Measurements from ENCODE around the gene GSTA3.

Gene GSTA3

GRCh38 chr6:52887910-52888524, 21.5 kb downstream of the GSTA3 start:
- Histone ChIP-seq H3K4me1 (ENCODE audit: control insufficient read depth in 1 of 2, insufficient read depth in 1 of 2, low read depth in 1 of 2, low read length in 1 of 2) (no peaks in the 10 kb centered on the region), H3K27ac (no peak overlapping the region), H3K9me3 (no peaks in the 10 kb centered on the region), H3K27me3 (peaks cover 4% of the 10 kb centered on the region), H3K4me3 (ENCODE audit: low read depth in 1 of 2, low read length in 1 of 2) (no peak overlapping the region), H3K36me3 (no peaks in the 10 kb centered on the region)
- TF ChIP-seq CTCF (IDR thresholded peaks at IDR 0.05) = no peak

DNA sequence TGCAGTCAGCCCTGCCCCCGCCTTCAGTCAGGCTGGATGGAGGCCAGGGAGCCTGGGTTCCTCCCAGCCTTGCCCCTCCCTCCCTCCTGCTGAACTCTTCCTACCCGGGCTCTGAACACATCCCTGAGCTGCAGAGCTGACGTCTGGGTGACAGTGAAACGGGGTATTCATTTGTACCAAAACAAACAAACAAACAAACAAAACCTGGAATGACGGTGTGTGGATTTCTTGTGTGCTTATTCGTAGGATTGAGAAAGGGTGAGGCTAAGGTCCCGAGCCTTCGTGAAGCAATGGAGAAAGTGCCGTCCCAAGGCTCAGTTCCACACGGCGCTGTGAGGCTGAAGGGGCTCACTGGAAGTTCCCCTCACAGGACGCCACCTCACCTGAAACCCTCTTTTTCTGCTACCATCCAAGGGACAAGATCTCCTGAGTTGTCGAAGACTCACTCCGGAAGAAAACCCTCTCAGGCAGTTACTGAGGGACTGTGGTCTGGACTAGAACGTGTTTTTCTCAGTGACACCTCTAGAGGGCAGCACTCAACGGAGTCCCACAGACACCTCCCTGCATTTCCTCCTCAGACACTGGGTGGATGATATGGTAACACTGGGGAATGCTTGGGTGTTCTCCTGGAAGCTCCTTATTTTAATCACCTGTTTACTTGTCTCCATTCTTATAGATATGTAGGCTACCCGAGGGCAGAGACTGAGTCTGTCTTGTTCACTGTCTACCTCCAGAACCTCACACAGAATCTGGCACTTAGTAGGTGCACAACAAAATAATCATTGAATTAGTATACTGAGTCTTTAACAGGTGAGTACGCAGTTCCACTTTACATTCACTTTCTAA, 27.3 kb downstream of the GSTA3 start:
- H3K36me3 ChIP-seq = no peaks in the 10 kb centered on the region
- H3K27me3 ChIP-seq = no peaks in the 10 kb centered on the region
- H3K4me1 ChIP-seq (ENCODE audit: control insufficient read depth in 1 of 2, insufficient read depth in 1 of 2, low read depth in 1 of 2, low read length in 1 of 2) = peaks cover 3 to 4% of the 10 kb centered on the region in 2 experiments
- TF ChIP-seq CTCF (IDR thresholded peaks at IDR 0.05) = peak; percentile 55
- H3K9me3 ChIP-seq = no peaks in the 10 kb centered on the region
- no peak overlapping the region for H3K27ac ChIP-seq
- H3K4me3 ChIP-seq (ENCODE audit: low read depth in 1 of 2, low read length in 1 of 2) = peak overlapping the region; percentile 60 to 62

DNA sequence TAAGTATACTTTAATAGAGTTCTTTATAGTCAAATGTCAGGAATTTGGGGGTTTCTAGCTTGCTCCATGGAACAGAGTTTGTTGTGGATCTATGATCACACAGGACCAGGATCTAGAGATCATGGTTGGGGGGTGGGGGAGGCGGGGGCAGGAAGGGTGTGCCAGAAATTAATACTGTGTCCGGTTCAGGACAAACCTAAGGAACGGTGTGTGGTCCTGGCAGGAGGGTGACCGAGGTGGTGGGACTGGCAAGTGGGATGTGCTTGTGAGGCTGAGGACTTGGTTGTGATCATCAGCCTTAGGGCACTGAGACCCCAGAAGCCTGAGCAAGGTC, 27.9 kb downstream of the GSTA3 start:
- Histone ChIP-seq H3K36me3 (no peaks in the 10 kb centered on the region), H3K9me3 (no peaks in the 10 kb centered on the region), H3K27ac (no peak overlapping the region), H3K4me3 (ENCODE audit: low read depth in 1 of 2, low read length in 1 of 2) (peak overlapping the region in 1 of 2 experiments; percentile 60), H3K27me3 (no peaks in the 10 kb centered on the region), H3K4me1 (ENCODE audit: control insufficient read depth in 1 of 2, insufficient read depth in 1 of 2, low read depth in 1 of 2, low read length in 1 of 2) (peaks cover 3 to 4% of the 10 kb centered on the region in 2 experiments)
- no peak for TF ChIP-seq CTCF (IDR thresholded peaks at IDR 0.05)

DNA sequence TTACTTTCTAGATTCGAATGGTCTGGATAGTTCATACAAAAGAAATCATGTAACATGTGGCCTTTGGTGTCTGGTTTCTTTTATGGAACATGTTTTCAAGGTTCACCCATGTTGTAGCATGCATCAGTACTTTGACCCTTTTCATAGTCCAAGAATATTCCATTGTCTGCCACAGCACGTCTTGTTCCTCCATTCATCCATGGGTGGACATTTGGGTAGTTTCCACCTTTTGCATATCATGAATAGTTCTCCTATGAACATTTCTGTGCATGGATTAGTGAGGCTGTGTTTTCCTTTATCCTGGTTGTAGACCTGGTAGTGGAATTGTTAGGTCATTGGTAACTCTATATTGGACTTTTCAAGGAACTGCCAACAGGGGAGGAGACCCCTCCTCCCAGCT, 31.7 kb downstream of the GSTA3 start:
- TF ChIP-seq CTCF (IDR thresholded peaks at IDR 0.05) = no peak
- H3K27ac ChIP-seq = no peak overlapping the region
- no peaks in the 10 kb centered on the region for H3K36me3 ChIP-seq
- H3K27me3 ChIP-seq = no peaks in the 10 kb centered on the region
- no peaks in the 10 kb centered on the region for H3K9me3 ChIP-seq
- peaks cover 3 to 4% of the 10 kb centered on the region in 2 experiments for H3K4me1 ChIP-seq (ENCODE audit: control insufficient read depth in 1 of 2, insufficient read depth in 1 of 2, low read depth in 1 of 2, low read length in 1 of 2)
- H3K4me3 ChIP-seq (ENCODE audit: low read depth in 1 of 2, low read length in 1 of 2) = no peak overlapping the region

DNA sequence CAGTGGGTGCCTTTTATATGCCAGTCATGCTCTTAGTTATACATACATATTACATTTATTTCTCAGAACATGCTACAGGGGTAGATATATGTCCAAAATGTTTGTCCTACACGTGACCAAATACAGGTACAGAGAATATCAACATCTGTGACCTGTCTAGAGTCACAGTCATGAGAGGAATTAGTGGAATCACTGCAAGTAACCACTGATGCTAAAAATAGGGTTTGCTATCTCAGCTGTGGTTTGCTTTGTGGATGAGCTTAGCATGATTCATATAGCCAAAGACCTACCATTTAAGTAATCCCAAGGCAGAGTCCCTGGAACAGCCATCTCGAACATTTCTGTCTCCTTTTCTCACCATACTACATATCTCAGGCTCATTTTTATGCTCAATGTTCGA, 32.3 kb downstream of the GSTA3 start:
- Histone ChIP-seq H3K4me3 (ENCODE audit: low read depth in 1 of 2, low read length in 1 of 2) (no peak overlapping the region), H3K4me1 (ENCODE audit: control insufficient read depth in 1 of 2, insufficient read depth in 1 of 2, low read depth in 1 of 2, low read length in 1 of 2) (peaks cover 2 to 3% of the 10 kb centered on the region in 2 experiments), H3K27me3 (peaks cover under 1% of the 10 kb centered on the region), H3K9me3 (no peaks in the 10 kb centered on the region), H3K36me3 (no peaks in the 10 kb centered on the region), H3K27ac (no peak overlapping the region)
- TF ChIP-seq CTCF (IDR thresholded peaks at IDR 0.05) = no peak
